Neutrophil (primary cell): ENCODE data around the gene ARCN1.
A peak's percentile ranks its signal among the peaks of the same experiment; 100 is the strongest.

Experiments used
- H3K27ac ChIP-seq: fragments of 200-600 bp; sonication (generic); 2 replicates; pipeline ENCODE4 v1.5.1; 2016; ENCODE audit warnings: mild to moderate bottlenecking, moderate library complexity
- H3K27me3 ChIP-seq: fragments of 200-600 bp; sonication (generic); 2 replicates; pipeline ENCODE4 v1.6.0; 2016; ENCODE audit warnings: mild to moderate bottlenecking
- H3K36me3 ChIP-seq: fragments of 200-600 bp; sonication (generic); 2 replicates; pipeline ENCODE4 v1.5.1; 2017
- H3K4me1 ChIP-seq, 2 experiments: fragments of 200-600 bp in 1 of 2; sonication (generic) in 1 of 2; 1 replicate in 1 of 2; 2 replicates in 1 of 2; pipeline versions ENCODE4 v1.5.1 to v1.6.1; 2013 to 2016; ENCODE audit warnings: low read depth in 1 of 2, low read length in 1 of 2, mild to moderate bottlenecking in 1 of 2, moderate library complexity in 1 of 2; ENCODE audit not compliant: control insufficient read depth in 1 of 2, insufficient read depth in 1 of 2
- H3K4me3 ChIP-seq, 2 experiments: fragments of 200-600 bp in 1 of 2; sonication (generic) in 1 of 2; 1 replicate in 1 of 2; 2 replicates in 1 of 2; pipeline ENCODE4 v1.5.1; 2013 to 2016; ENCODE audit warnings: low read depth in 1 of 2, low read length in 1 of 2, mild to moderate bottlenecking in 1 of 2, moderate library complexity in 1 of 2
- H3K9me3 ChIP-seq: fragments of 200-600 bp; sonication (generic); 2 replicates; pipeline ENCODE4 v1.5.1; 2016
- CTCF ChIP-seq: fragments of 200-600 bp; sonication (generic); IDR thresholded peaks from 2 replicates; pipeline ENCODE4 v1.5.1; 2016; ENCODE audit warnings: antibody characterized with exemption

Gene ARCN1

GRCh38 chr11:118527109-118527508 lies 45.1 kb upstream of the ARCN1 start, which contains the start of gene TTC36:
Gene TTC36 (plus strand): TSS chr11:118527474. CDS start chr11:118527495, 21 bp downstream.
- H3K9me3 ChIP-seq, result no peaks in the 10 kb centered on the region
- H3K36me3 ChIP-seq, result peaks cover 22% of the 10 kb centered on the region
- H3K27me3 ChIP-seq, result peaks cover 38% of the 10 kb centered on the region
- TF ChIP-seq CTCF, result no peak
- H3K4me1 ChIP-seq, result peaks cover 14 to 21% of the 10 kb centered on the region in 2 experiments
- no peak within 1 kb of the TSS for H3K27ac ChIP-seq
- no peak within 1 kb of the TSS for H3K4me3 ChIP-seq

DNA sequence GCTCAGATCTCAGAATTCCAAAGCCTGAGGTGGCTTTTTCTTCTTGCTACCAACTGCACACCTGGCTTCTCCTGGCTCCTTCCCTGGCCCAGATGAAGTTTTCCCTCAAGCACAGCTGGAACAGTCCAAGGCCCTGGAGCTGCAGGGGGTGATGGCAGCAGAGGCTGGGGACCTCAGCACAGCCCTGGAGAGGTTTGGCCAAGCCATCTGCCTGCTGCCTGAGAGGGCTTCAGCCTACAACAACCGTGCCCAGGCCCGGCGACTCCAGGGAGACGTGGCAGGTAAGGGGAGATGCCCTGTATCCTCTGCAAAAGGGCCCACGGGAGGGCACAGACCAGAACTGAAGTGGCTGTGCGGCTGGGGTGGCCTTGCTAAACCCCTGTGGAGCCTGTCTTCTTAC lies 43.7 kb upstream of the ARCN1 start:
- Histone ChIP-seq H3K4me3 (no peak overlapping the region), H3K27ac (no peak overlapping the region), H3K27me3 (peaks cover 39% of the 10 kb centered on the region), H3K36me3 (peaks cover 8% of the 10 kb centered on the region), H3K9me3 (no peaks in the 10 kb centered on the region), H3K4me1 (peaks cover 14 to 21% of the 10 kb centered on the region in 2 experiments)
- TF ChIP-seq CTCF, result no peak

- TF ChIP-seq CTCF, result no peak
- Histone ChIP-seq H3K27ac (no peak overlapping the region), H3K4me1 (peaks cover 14 to 19% of the 10 kb centered on the region in 2 experiments)
Measured at GRCh38 chr11:118529584-118530175, 42.5 kb upstream of the ARCN1 start.

GRCh38 chr11:118530180-118530682 lies 42.0 kb upstream of the ARCN1 start:
- H3K27me3 ChIP-seq, result peaks cover 39% of the 10 kb centered on the region
- no peak for TF ChIP-seq CTCF
- peaks cover 14 to 16% of the 10 kb centered on the region in 2 experiments for H3K4me1 ChIP-seq
- H3K27ac ChIP-seq, result no peak overlapping the region
- H3K4me3 ChIP-seq, result peak overlapping the region; percentile 56 to 63
- H3K9me3 ChIP-seq, result no peaks in the 10 kb centered on the region
- H3K36me3 ChIP-seq, result peaks cover 1% of the 10 kb centered on the region

More at GRCh38 chr11:118529584-118530175, 42.5 kb upstream of the ARCN1 start:
- Histone ChIP-seq H3K9me3 (no peaks in the 10 kb centered on the region), H3K4me3 (no peak overlapping the region), H3K36me3 (peaks cover 4% of the 10 kb centered on the region), H3K27me3 (peaks cover 39% of the 10 kb centered on the region)

DNA sequence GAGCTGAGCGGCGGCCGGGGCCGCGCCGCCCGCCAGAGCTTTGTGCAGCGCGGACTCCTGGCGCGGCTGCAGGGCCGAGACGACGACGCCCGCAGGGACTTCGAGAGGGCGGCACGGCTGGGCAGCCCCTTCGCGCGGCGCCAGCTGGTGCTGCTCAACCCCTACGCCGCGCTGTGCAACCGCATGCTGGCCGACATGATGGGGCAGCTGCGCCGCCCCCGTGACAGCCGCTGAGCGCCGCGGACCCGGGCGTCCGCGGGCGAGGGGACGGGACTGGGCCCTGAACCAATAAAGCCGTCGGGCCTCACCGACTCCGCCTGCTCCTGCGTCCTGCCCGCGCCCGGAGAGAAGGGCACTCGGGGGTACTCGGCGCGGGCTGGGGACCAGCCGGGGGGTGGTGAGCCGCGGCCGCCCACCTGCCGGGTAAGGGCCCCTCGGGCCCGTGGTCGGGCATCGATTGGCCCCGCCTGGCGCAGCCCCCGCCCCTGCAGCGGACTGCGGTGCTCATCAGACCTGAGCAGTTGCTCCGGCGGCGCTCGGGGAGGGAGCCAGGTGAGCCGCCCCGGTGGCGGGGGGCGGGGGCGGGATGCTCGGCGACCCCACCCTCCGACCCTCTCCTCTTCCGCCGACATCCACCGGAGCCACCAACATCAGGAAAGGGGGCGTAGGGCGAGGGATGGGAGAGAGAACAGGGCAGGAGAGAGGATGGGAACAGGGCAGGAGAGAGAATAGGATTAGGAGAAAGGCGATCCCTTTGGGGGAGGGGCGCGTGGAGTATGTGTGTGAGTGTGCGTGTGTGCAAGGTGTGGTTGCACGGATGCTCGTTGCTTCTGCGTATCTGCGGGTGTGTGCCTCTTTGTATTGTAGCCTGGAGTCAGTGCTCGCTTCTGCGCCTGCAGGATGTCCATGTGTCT lies 41.3 kb upstream of the ARCN1 start, which contains the start of gene TMEM25:
Gene TMEM25, plus strand, starts transcription at position 510 of the 914 bp plus-strand sequence. CDS start 610 bp downstream, outside the sequence.
- H3K27ac ChIP-seq, result no peak within 1 kb of the TSS
- no peak for TF ChIP-seq CTCF
- H3K36me3 ChIP-seq, result no peaks in the 10 kb centered on the region
- peak within 1 kb of the TSS; percentile 56 to 63 for H3K4me3 ChIP-seq
- H3K4me1 ChIP-seq, result peaks cover 14 to 16% of the 10 kb centered on the region in 2 experiments
- peaks cover 39% of the 10 kb centered on the region for H3K27me3 ChIP-seq
- H3K9me3 ChIP-seq, result no peaks in the 10 kb centered on the region
